Measurements from ENCODE around the gene POT1.

POT1 gene

GRCh38 chr7:124914298-124914697 is 15.3 kb downstream of the POT1 start:
- no peak for DNase-seq (ENCODE audit: low read depth in 4 of 4, low spot score in 1 of 4)

GRCh38 chr7:124912972-124913371 is 16.7 kb downstream of the POT1 start:
- no peak for DNase-seq (ENCODE audit: low read depth in 4 of 4, low spot score in 1 of 4)

GRCh38 chr7:124909808-124910207 is 19.8 kb downstream of the POT1 start:
- DNase-seq (ENCODE audit: low read depth in 4 of 4, low spot score in 1 of 4): no peak

- DNase-seq (ENCODE audit: low read depth in 4 of 4, low spot score in 1 of 4): no peak
Observed at GRCh38 chr7:124908259-124908658, 21.4 kb downstream of the POT1 start.

DNA sequence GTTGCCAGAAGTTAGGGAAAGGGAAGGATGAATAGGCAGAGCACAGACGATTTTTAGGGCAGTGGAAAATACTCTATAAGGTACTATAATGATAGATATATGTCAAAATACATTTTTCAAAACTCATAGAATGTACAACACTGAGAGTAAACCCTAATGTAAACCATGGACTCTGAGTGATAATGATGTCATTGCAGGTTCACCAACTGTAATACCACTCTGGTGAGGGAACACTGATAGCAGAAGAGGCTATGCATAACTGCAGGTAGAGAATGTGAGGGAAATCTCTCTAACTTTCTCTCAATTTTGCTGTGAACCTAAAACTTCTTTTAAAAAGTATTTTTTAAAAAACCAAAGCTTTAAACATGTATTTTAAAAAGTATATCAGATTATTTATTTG is 22.1 kb downstream of the POT1 start:
- no peak for DNase-seq (ENCODE audit: low read depth in 4 of 4, low spot score in 1 of 4)

GRCh38 chr7:124898531-124898930 is 31.1 kb downstream of the POT1 start:
- no peak for DNase-seq (ENCODE audit: low read depth in 4 of 4, low spot score in 1 of 4)

- DNase-seq (ENCODE audit: low read depth in 4 of 4, low spot score in 1 of 4): no peak
Observed at GRCh38 chr7:124896001-124896400, 33.6 kb downstream of the POT1 start.

GRCh38 chr7:124893140-124893827 is 36.3 kb downstream of the POT1 start:
- no peak for DNase-seq (ENCODE audit: low read depth in 4 of 4, low spot score in 1 of 4)

- DNase-seq (ENCODE audit: low read depth in 4 of 4, low spot score in 1 of 4): no peak
Observed at GRCh38 chr7:124887247-124887646, 42.4 kb downstream of the POT1 start.

GRCh38 chr7:124881981-124882380 is 47.6 kb downstream of the POT1 start:
- DNase-seq (ENCODE audit: low read depth in 4 of 4, low spot score in 1 of 4): no peak

DNA sequence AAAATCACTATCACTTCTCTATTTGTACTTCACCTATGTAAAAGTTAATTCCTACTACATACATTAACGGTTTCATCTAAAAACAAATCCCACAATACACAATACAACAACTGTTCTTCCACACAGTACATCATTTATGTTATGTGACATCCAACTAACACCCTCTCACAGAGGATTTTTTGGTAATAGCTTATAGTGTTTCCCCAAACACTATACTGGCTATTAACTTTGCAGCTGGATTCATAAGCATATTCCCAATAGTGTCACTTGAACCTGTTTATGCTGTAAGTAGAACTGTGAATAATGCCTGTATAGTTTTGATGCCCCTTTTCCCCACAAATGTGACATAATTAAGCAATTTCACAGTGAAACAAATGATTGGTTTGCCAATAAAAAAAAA is 49.9 kb downstream of the POT1 start:
- DNase-seq (ENCODE audit: low read depth in 4 of 4, low spot score in 1 of 4): no peak

GRCh38 chr7:124879103-124879502 is 50.5 kb downstream of the POT1 start:
- no peak for DNase-seq (ENCODE audit: low read depth in 4 of 4, low spot score in 1 of 4)

- DNase-seq (ENCODE audit: low read depth in 4 of 4, low spot score in 1 of 4): no peak
Observed at GRCh38 chr7:124874644-124875163, 54.9 kb downstream of the POT1 start.

DNA sequence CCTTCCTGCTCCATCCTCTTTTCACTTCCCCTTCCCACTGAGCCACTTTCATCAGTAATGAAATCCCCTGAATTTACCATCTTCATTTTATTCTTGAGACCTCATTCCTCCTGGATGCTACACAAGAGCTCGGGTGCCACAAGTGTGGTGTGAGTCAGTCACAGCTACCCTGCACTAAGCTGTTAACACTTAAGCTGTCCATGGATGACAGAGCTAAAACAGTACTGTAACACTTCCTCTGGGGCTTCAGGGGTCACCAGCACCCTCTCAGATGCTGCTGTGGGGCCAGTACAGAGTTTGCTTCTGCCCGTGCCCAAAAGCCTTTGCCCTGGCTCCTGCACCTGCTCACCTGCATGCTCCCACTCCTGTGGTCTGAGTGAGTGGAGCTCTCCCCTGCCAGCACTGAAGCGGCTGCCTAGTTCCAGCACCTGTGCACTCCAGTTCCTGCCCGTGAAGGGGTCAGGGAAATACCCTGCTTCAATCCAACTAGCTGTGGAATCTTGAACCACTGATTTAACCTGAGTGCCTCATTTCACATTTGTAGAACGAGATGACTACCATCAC is 71.9 kb downstream of the POT1 start:
- no peak for DNase-seq (ENCODE audit: low read depth in 4 of 4, low spot score in 1 of 4)

DNA sequence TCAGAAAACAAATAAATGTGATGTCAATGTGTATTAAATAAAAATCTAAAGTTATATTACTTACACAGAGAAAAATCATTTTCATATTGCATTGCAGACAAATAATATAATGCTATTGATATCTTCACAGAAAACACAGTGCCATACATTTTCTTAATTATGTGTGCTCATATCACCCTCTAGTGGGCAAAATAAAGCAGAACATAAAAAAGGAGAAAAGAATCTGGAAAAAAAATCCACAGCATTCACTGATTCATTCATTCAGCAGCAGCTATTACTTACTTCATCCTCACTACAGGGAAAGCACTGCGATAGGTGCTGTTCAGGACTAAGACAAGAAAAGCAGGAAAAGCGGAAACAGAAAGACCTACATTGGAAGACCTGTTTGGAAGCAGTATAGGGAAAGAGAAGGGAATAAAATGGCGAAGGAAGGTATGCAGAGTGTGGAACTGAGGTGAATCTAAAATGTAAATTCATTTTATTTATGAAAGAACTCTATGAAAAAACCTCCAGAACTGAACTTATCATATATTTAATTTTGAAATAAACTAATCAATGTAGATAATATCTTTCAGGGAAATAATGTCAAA is 73.2 kb downstream of the POT1 start:
- DNase-seq (ENCODE audit: low read depth in 4 of 4, low spot score in 1 of 4): no peak

- DNase-seq (ENCODE audit: low read depth in 4 of 4, low spot score in 1 of 4): no peak
Observed at GRCh38 chr7:124843336-124843735, 86.3 kb downstream of the POT1 start.

- no peak for DNase-seq (ENCODE audit: low read depth in 4 of 4, low spot score in 1 of 4)
Observed at GRCh38 chr7:124840435-124840834, 89.2 kb downstream of the POT1 start.

- no peak for DNase-seq (ENCODE audit: low read depth in 4 of 4, low spot score in 1 of 4)
Observed at GRCh38 chr7:124839687-124840086, 89.9 kb downstream of the POT1 start.

GRCh38 chr7:124836173-124836572 is 93.5 kb downstream of the POT1 start:
- no peak for DNase-seq (ENCODE audit: low read depth in 4 of 4, low spot score in 1 of 4)

- DNase-seq (ENCODE audit: low read depth in 4 of 4, low spot score in 1 of 4): no peak
Observed at GRCh38 chr7:124818807-124819206, 110.8 kb downstream of the POT1 start.

GRCh38 chr7:124813994-124814798 is 115.4 kb downstream of the POT1 start:
- DNase-seq (ENCODE audit: low read depth in 4 of 4, low spot score in 1 of 4): no peak

DNA sequence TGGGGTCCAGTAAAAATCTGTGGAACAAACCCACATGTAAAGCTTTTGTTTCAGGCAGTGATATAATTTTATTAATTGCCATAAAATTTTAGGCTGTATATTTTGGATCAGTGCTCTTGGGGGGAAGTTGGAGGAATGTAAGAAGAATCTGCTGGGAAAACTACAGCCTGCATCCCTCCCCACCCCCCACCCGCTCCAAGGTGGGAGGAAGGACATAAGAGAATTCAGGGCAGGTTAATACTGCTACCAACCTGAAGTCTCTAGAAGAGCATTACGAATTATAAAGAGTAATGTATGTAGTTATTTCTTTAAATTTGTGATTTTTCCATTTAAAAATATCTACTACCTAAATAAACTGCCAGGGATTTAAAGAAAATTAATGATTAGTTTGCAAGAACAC is 116.9 kb downstream of the POT1 start:
- DNase-seq (ENCODE audit: low read depth in 4 of 4, low spot score in 1 of 4): no peak
